Cardiac muscle cell (in vitro differentiated cells and primary cell): ENCODE measurements around the gene PRELID2. TPM values are rescaled to one million over a fixed set of nuclear protein-coding genes. Genes with fewer than 3 reads are reported as not detected.

ENCODE experiments used
- DNase-seq, 2 donors: peaks; one replicate each; pipeline versions ENCODE4 v3.0.0 to v3.0.0-alpha.2; 2010 to 2017; ENCODE audit warnings: low read depth in 1 of 2, low spot score in 1 of 2
- H3K27ac ChIP-seq: fragments of 200-600 bp; sonication (generic); 2 replicates; pipeline ENCODE4 v1.5.1; 2016
- H3K27me3 ChIP-seq: fragments of 200-600 bp; sonication (generic); 2 replicates; pipeline ENCODE4 v1.6.0; 2016; ENCODE audit warnings: control low read depth
- H3K36me3 ChIP-seq: fragments of 200-600 bp; sonication (generic); 2 replicates; pipeline ENCODE4 v1.5.1; 2016; ENCODE audit warnings: control low read depth
- H3K4me1 ChIP-seq: fragments of 200-600 bp; sonication (generic); 2 replicates; pipeline ENCODE4 v1.8.1; 2017; ENCODE audit warnings: low read depth, mild to moderate bottlenecking, mixed run types
- H3K4me3 ChIP-seq: fragments of 200-600 bp; sonication (generic); 2 replicates; pipeline ENCODE4 v1.5.1; 2016; ENCODE audit warnings: mild to moderate bottlenecking
- H3K9me3 ChIP-seq: fragments of 200-600 bp; sonication (generic); 2 replicates; pipeline ENCODE4 v1.5.1; 2017; ENCODE audit warnings: low read depth, mild to moderate bottlenecking, control low read depth
- CTCF ChIP-seq: IDR thresholded peaks from 2 replicates; pipeline ENCODE4 v1.5.1; 2012; ENCODE audit warnings: low read depth, mild to moderate bottlenecking, low read length
- polyA plus RNA-seq: library from polyadenylated mRNA; unstranded; fragments of >200 nt; fragmentation: Nextera tagmentation; extraction: Ambion mirVana; gene quantifications from 2 replicates; pipeline ENCODE4 v1.2.1, GENCODE V29; 2016
- total RNA-seq: library from RNA; depleted of rRNA; stranded (reverse); fragments of >200 nt; gene quantifications from 2 replicates; pipeline ENCODE4 v1.2.3, GENCODE V29; 2016

Gene PRELID2
- total and polyA plus RNA-seq, 2 experiments from 2014 or later, result 26.3 to 41.2 TPM

- no peaks in the 10 kb centered on the region for H3K27me3 ChIP-seq
Observed at GRCh38 chr5:145829708-145830361, 5.3 kb downstream of the PRELID2 start.

GRCh38 chr5:145826895-145827674, 8.1 kb downstream of the PRELID2 start:
- Histone ChIP-seq H3K27me3 (no peaks in the 10 kb centered on the region), H3K36me3 (no peaks in the 10 kb centered on the region), H3K4me3 (no peak overlapping the region), H3K27ac (no peak overlapping the region), H3K9me3 (no peaks in the 10 kb centered on the region), H3K4me1 (peaks cover 10% of the 10 kb centered on the region)
- TF ChIP-seq CTCF, result no peak
- no peak for DNase-seq

More at GRCh38 chr5:145829708-145830361, 5.3 kb downstream of the PRELID2 start:
- Histone ChIP-seq H3K9me3 (no peaks in the 10 kb centered on the region), H3K4me3 (no peak overlapping the region), H3K27ac (no peak overlapping the region), H3K4me1 (peaks cover 13% of the 10 kb centered on the region), H3K36me3 (no peaks in the 10 kb centered on the region)
- no peak for DNase-seq
- TF ChIP-seq CTCF, result no peak

GRCh38 chr5:145825751-145826180, 9.4 kb downstream of the PRELID2 start:
- TF ChIP-seq CTCF, result peak; percentile 79
- Histone ChIP-seq H3K27ac (no peak overlapping the region), H3K36me3 (no peaks in the 10 kb centered on the region), H3K4me1 (peaks cover 10% of the 10 kb centered on the region), H3K27me3 (no peaks in the 10 kb centered on the region), H3K4me3 (no peak overlapping the region), H3K9me3 (no peaks in the 10 kb centered on the region)
- peak; percentile 61 to 80 for DNase-seq

GRCh38 chr5:145824040-145824439, 11.1 kb downstream of the PRELID2 start:
- DNase-seq, result peak in 1 of 2 donors; percentile 43
- Histone ChIP-seq H3K9me3 (no peaks in the 10 kb centered on the region), H3K4me3 (no peak overlapping the region), H3K4me1 (peaks cover 5% of the 10 kb centered on the region), H3K27ac (no peak overlapping the region), H3K27me3 (no peaks in the 10 kb centered on the region), H3K36me3 (no peaks in the 10 kb centered on the region)
- TF ChIP-seq CTCF, result no peak

- no peak for TF ChIP-seq CTCF
- Histone ChIP-seq H3K36me3 (peaks cover 5% of the 10 kb centered on the region), H3K4me3 (no peak overlapping the region), H3K27me3 (no peaks in the 10 kb centered on the region), H3K4me1 (no peaks in the 10 kb centered on the region), H3K9me3 (no peaks in the 10 kb centered on the region), H3K27ac (no peak overlapping the region)
- DNase-seq, result no peak
Observed at GRCh38 chr5:145818604-145819003, 16.5 kb downstream of the PRELID2 start.
